ENCODE measurements around the gene SCD5.

DNA sequence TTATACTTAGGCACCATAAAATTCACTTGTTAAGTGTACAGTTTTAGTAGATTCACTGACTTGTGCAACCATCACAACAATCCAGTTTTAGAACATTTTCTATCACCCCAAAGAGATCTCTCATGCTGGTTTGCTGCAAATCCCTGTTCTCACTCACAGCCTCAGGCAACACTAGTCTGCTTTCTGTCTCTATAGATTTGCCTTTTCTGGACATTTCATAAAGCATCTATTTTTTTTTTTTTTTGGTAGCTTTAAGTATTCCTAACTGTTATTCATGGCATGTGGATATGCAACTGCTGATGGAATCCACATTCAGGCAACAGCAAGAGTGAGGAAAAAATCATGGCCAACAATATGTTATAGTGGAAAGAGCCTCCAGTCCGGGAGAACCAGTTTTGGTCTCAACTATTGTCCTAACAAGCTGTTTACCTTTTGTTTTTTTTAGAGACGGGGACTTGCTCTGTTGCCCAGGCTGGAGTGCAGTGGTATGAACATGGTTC, 209.8 kb downstream of the SCD5 start:
- TF ChIP-seq POLR2AphosphoS5 (IDR thresholded peaks at IDR 0.05) (no peak), POLR2A (IDR thresholded peaks at IDR 0.05) (no peak)
- TF ChIP-seq, protein P1, sequence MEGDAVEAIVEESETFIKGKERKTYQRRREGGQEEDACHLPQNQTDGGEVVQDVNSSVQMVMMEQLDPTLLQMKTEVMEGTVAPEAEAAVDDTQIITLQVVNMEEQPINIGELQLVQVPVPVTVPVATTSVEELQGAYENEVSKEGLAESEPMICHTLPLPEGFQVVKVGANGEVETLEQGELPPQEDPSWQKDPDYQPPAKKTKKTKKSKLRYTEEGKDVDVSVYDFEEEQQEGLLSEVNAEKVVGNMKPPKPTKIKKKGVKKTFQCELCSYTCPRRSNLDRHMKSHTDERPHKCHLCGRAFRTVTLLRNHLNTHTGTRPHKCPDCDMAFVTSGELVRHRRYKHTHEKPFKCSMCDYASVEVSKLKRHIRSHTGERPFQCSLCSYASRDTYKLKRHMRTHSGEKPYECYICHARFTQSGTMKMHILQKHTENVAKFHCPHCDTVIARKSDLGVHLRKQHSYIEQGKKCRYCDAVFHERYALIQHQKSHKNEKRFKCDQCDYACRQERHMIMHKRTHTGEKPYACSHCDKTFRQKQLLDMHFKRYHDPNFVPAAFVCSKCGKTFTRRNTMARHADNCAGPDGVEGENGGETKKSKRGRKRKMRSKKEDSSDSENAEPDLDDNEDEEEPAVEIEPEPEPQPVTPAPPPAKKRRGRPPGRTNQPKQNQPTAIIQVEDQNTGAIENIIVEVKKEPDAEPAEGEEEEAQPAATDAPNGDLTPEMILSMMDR (IDR thresholded peaks at IDR 0.05), result no peak

Measured in sigmoid colon (tissue), 4 donors.